Measurements from ENCODE around the gene SELENOO. TPM values are rescaled to one million over a fixed set of nuclear protein-coding genes. Genes with fewer than 3 reads are reported as not detected.

The SELENOO gene
- total RNA-seq, 2 experiments from 2014 or later, result 26.0 to 26.1 TPM

DNA sequence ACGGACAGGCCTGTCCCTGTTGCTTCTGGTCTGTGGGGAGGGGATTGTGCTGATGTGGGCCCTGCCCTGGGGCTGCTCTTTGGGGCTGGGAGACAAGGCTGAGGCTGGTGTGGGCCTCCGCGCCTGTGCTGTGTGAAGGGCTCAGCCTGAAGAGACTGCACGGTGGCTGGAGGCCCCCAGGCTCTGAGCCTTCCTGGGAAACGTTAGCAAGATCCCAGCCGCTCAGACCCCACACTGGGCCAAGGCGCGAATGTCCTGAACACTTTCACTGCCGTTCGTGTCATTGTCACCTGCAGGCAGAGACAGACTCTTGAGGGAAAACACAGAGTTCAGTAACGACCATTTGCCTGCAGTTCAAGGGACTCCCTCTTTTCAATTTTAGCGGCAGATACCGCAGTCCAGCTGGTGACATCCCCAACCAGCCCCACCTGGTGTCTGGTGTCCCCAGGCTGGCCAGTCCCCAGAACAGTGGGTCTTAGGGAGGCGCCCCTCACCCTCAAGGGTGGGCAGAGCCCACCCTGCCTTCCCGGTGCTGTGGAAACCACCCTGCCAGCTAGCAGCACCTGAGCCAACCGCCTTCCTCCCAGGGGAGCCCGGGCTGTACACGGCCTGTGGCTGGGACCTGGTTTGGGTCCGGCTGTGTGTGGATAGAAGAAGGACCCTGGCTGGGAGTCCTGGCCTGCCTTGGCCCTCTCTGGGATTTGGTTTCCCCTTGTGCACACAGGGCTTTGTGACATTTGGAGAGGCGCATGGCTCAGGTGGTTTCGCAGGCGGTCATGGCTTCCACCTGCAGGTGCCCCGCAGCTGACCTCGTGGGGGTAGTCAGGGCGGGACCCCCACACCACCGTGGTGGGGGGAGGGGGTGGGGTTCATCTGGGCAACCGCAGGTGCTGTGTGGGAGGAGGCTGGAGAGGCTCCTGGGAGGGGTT lies 24.6 kb upstream of the SELENOO start:
- CTCF ChIA-PET, result no interaction called here
- POLR2A ChIA-PET, result no interaction called here

DNA sequence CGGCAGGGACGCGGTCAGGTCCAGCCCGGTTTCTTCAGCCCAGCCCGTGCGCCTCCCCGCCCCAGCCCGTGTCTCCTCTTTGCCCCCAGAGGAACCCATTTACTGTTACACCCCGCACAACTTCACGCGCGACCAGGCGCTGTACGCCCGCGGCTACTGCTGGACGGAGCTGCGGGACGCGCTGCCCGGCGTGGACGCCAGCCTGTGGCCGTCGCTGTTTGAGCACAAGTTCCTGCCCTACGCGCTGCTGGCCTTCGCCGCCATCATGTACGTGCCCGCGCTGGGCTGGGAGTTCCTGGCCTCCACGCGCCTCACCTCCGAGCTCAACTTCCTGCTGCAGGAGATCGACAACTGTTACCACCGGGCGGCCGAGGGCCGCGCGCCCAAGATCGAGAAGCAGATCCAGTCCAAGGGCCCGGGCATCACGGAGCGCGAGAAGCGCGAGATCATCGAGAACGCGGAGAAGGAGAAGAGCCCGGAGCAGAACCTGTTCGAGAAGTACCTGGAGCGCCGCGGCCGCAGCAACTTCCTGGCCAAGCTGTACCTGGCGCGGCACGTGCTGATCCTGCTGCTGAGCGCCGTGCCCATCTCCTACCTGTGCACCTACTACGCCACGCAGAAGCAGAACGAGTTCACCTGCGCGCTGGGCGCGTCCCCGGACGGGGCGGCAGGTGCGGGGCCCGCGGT lies 23.8 kb upstream of the SELENOO start:
- intact Hi-C loops (cut with DNase I, micrococcal nuclease), result no loop called here
- ATAC-seq (ENCODE audit: poor library complexity), result no peak
- Histone ChIP-seq H3K4me3 (ENCODE audit: low read length) (no peak overlapping the region), H3K4me1 (ENCODE audit: insufficient read depth, low read length) (no peaks in the 10 kb centered on the region), H3K9me3 (ENCODE audit: control insufficient read depth in 1 of 2, insufficient read depth in 1 of 2, low read length in 2 of 2) (peaks cover 0 to 4% of the 10 kb centered on the region in 2 experiments), H3K36me3 (ENCODE audit: insufficient read depth, low read length) (no peaks in the 10 kb centered on the region), H3K27me3 (ENCODE audit: control insufficient read depth in 1 of 2, insufficient read depth in 2 of 2, low read length in 2 of 2) (peaks cover 11 to 13% of the 10 kb centered on the region in 2 experiments), H3K27ac (ENCODE audit: low read depth in 1 of 2, low read length in 2 of 2) (no peak overlapping the region)
- H3K27me3 Mint-ChIP-seq, result peaks cover 20% of the 10 kb centered on the region
- ChIA-PET CTCF (interaction anchor here (0.6 kb wide), 1 partner anchor 33 kb away, joined by 3 read pairs; no protein-coding TSS in a partner anchor), POLR2A (no interaction called here)
- H3K9me3 Mint-ChIP-seq, result no peaks in the 10 kb centered on the region
- H3K4me3 Mint-ChIP-seq, result no peak overlapping the region
- TF ChIP-seq CTCF (IDR thresholded peaks at IDR 0.05), result no peak
- H3K36me3 Mint-ChIP-seq (ENCODE audit: low read depth), result no peaks in the 10 kb centered on the region
- H3K27ac Mint-ChIP-seq, result no peak overlapping the region
- DNase-seq, result peak in 1 of 14 experiments; percentile 15
- no peaks in the 10 kb centered on the region for H3K4me1 Mint-ChIP-seq (ENCODE audit: low read depth)

More for the DNA sequence above, 24.6 kb upstream of the SELENOO start:
- H3K4me1 ChIP-seq (ENCODE audit: insufficient read depth, low read length), result peaks cover under 1% of the 10 kb centered on the region
- peak in 1 of 14 experiments; percentile 27 for DNase-seq
- H3K27ac ChIP-seq (ENCODE audit: low read depth in 1 of 2, low read length in 2 of 2), result no peak overlapping the region
- no peak for TF ChIP-seq CTCF (IDR thresholded peaks at IDR 0.05)
- H3K4me3 ChIP-seq (ENCODE audit: low read length), result no peak overlapping the region
- H3K27me3 ChIP-seq (ENCODE audit: control insufficient read depth in 1 of 2, insufficient read depth in 2 of 2, low read length in 2 of 2), result peaks cover 17 to 18% of the 10 kb centered on the region in 2 experiments
- H3K9me3 Mint-ChIP-seq, result no peaks in the 10 kb centered on the region
- ATAC-seq (ENCODE audit: poor library complexity), result no peak
- intact Hi-C loops (cut with DNase I, micrococcal nuclease), result no loop called here
- no peaks in the 10 kb centered on the region for H3K36me3 ChIP-seq (ENCODE audit: insufficient read depth, low read length)
- H3K27ac Mint-ChIP-seq, result no peak overlapping the region
- H3K9me3 ChIP-seq (ENCODE audit: control insufficient read depth in 1 of 2, insufficient read depth in 1 of 2, low read length in 2 of 2), result peaks cover 0 to 10% of the 10 kb centered on the region in 2 experiments
- peaks cover under 1% of the 10 kb centered on the region for H3K4me1 Mint-ChIP-seq (ENCODE audit: low read depth)
- no peak overlapping the region for H3K4me3 Mint-ChIP-seq
- peaks cover 24% of the 10 kb centered on the region for H3K27me3 Mint-ChIP-seq
- H3K36me3 Mint-ChIP-seq (ENCODE audit: low read depth), result no peaks in the 10 kb centered on the region

- no peak overlapping the region for H3K27ac ChIP-seq (ENCODE audit: low read depth in 1 of 2, low read length in 2 of 2)
- H3K4me3 Mint-ChIP-seq, result no peak overlapping the region
- DNase-seq (peak in 1 of 14 experiments; percentile 26), ATAC-seq (ENCODE audit: poor library complexity) (no peak)
- no peaks in the 10 kb centered on the region for H3K36me3 ChIP-seq (ENCODE audit: insufficient read depth, low read length)
- CTCF ChIA-PET, result no interaction called here
- H3K27me3 ChIP-seq (ENCODE audit: control insufficient read depth in 1 of 2, insufficient read depth in 2 of 2, low read length in 2 of 2), result peaks cover 6 to 8% of the 10 kb centered on the region in 2 experiments
- H3K4me1 Mint-ChIP-seq (ENCODE audit: low read depth), result no peaks in the 10 kb centered on the region
- H3K36me3 Mint-ChIP-seq (ENCODE audit: low read depth), result no peaks in the 10 kb centered on the region
- POLR2A ChIA-PET, result no interaction called here
- H3K9me3 Mint-ChIP-seq, result no peaks in the 10 kb centered on the region
- no peaks in the 10 kb centered on the region for H3K4me1 ChIP-seq (ENCODE audit: insufficient read depth, low read length)
- no peak overlapping the region for H3K27ac Mint-ChIP-seq
- peaks cover 12% of the 10 kb centered on the region for H3K27me3 Mint-ChIP-seq
- intact Hi-C loops (cut with DNase I, micrococcal nuclease), result no loop called here
- no peak for TF ChIP-seq CTCF (IDR thresholded peaks at IDR 0.05)
- H3K9me3 ChIP-seq (ENCODE audit: control insufficient read depth in 1 of 2, insufficient read depth in 1 of 2, low read length in 2 of 2), result peaks cover 0 to 4% of the 10 kb centered on the region in 2 experiments
- no peak overlapping the region for H3K4me3 ChIP-seq (ENCODE audit: low read length)
These were observed 23.0 kb upstream of the SELENOO start for GRCh38 chr22:50177537-50178470.
